H1 (cell line): ENCODE measurements around the gene LOXL4. TPM values are rescaled to one million over a fixed set of nuclear protein-coding genes. Genes with fewer than 3 reads are reported as not detected.

Source experiments
- CTBP2 ChIP-seq: IDR thresholded peaks from 2 replicates; pipeline ENCODE4 v1.7.0; 2011; ENCODE audit warnings: borderline replicate concordance, mild to moderate bottlenecking, moderate library complexity, mixed read lengths, low read length; ENCODE audit not compliant: insufficient read depth, insufficient read length
- HDAC6 ChIP-seq: IDR thresholded peaks from one replicate; pipeline ENCODE4 v1.7.1; 2012; ENCODE audit warnings: low read depth, mild to moderate bottlenecking, inconsistent platforms, low read length, moderate library complexity
- NANOG ChIP-seq: IDR thresholded peaks from 2 replicates; pipeline ENCODE4 v1.6.1; 2011; ENCODE audit warnings: low read length, low read depth, mild to moderate bottlenecking, inconsistent platforms; ENCODE audit not compliant: insufficient read depth, poor library complexity, severe bottlenecking
- POLR2AphosphoS5 ChIP-seq: IDR thresholded peaks from 2 replicates; pipeline ENCODE4 v1.6.1; 2011; ENCODE audit warnings: low read depth, low read length
- RBBP5 ChIP-seq: IDR thresholded peaks from 2 replicates; pipeline ENCODE4 v1.7.1; 2012; ENCODE audit warnings: low read depth, mild to moderate bottlenecking, inconsistent platforms, low read length, moderate library complexity, borderline replicate concordance
- RXRA ChIP-seq: IDR thresholded peaks from 2 replicates; pipeline ENCODE4 v1.6.1; 2011; ENCODE audit warnings: low read depth, mild to moderate bottlenecking, low read length, moderate library complexity; ENCODE audit not compliant: insufficient read depth
- polyA plus RNA-seq, 7 experiments: library from polyadenylated mRNA; depleted of rRNA in 3 of 7; stranded (reverse) in 5 of 7; unstranded in 2 of 7; fragments of >200 nt in 5 of 7; fragments of 200-250 nt in 2 of 7; gene quantifications; 1 replicate in 5 of 7; 2 replicates in 1 of 7; 4 replicates in 1 of 7; pipeline versions ENCODE4 v1.2.1 to v1.2.3, GENCODE V29; 2011 to 2013; ENCODE audit warnings: missing spikeins in 2 of 7, mixed read lengths in 2 of 7
- total RNA-seq: library from RNA; stranded (reverse); fragmentation: NEBNext Ultra II Directional; extraction: Animal tissue kit (Norgen Biotek cat#: 25700); gene quantifications from 2 replicates; pipeline ENCODE4 v1.2.1, GENCODE V29; 2021

LOXL4 gene
- total and polyA plus RNA-seq, 2 of the 8 experiments (the other 6 are each of a cell fraction or from before 2014, with no cell fraction given), result 0.13 to 0.27 TPM

DNA sequence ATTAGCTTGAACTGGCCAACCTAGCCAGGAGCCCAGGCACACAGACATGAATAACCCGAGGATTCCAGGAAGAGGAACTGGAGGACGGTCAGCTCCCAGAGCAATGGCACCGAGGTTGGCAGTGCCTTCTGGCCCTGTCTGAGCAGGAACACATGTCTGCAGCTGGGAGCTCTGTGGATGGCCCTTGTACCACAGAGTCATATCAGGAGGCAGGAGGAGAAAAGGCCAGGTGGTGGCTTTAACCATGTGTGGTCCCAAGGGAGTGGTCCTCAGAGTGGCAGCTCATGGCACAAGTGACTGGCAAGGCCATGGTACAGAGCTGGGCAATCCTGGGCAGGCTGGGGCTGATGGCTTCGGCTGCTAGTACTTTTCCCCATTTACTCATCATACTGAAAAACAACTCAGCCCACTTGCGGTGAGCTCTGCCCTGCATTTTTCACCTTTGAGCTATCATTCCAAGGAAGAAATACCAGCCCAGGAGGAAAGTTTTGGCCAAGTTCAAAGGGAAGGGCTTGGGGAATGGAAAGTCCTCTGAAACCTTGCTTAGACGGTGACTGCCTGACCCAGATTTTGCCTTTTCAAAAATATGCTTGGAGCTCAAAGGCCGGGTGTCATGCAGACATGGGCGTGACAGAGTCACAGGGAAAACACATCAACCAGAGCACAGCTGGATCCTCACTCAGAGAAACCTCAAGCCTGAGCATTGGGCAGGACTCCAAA is 25.7 kb upstream of the LOXL4 start (continued):
- no peak for TF ChIP-seq CTBP2
- TF ChIP-seq NANOG, result no peak
- TF ChIP-seq POLR2AphosphoS5, result no peak
- no peak for TF ChIP-seq HDAC6
- no peak for TF ChIP-seq RXRA
- no peak for TF ChIP-seq RBBP5
